Superior temporal gyrus (tissue), 1 donor: ENCODE measurements around the gene CTU2.
A peak's percentile ranks its signal among the peaks of the same experiment; 100 is the strongest.

Experiments used
- DNase-seq: peaks from one replicate; pipeline ENCODE4 v3.0.0-alpha.2; 2016; ENCODE audit errors: extremely low spot score

The CTU2 gene

GRCh38 chr16:88714420-88715302, 8.4 kb downstream of the CTU2 start:
- DNase-seq = no peak

- DNase-seq = no peak
Observed at GRCh38 chr16:88715312-88716190, 9.2 kb downstream of the CTU2 start.

GRCh38 chr16:88716201-88716600, 9.9 kb downstream of the CTU2 start:
- no peak for DNase-seq

- DNase-seq = no peak
Observed at GRCh38 chr16:88716601-88717001, 10.3 kb downstream of the CTU2 start.

DNA sequence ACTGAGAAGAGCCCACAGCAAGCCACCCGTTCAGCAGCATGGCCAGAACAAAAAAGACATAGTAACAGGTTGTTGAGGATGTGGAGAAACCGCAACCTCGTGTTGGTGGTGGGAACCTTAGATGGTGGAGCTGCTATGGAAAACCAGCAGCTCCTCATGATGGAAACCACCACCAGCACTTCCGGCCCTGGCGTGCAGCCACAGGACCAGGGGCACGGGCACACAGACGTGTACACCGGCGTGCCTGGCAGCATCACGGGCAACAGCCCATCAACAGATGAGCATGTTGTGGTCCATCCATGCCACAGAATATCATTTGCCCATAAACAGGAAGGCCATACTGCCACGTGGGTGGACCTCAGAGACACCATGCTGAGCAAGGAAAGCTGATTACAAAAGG, 11.9 kb downstream of the CTU2 start:
- no peak for DNase-seq

- peak; percentile 80 for DNase-seq
Observed at GRCh38 chr16:88719267-88719932, 13.1 kb downstream of the CTU2 start.

DNA sequence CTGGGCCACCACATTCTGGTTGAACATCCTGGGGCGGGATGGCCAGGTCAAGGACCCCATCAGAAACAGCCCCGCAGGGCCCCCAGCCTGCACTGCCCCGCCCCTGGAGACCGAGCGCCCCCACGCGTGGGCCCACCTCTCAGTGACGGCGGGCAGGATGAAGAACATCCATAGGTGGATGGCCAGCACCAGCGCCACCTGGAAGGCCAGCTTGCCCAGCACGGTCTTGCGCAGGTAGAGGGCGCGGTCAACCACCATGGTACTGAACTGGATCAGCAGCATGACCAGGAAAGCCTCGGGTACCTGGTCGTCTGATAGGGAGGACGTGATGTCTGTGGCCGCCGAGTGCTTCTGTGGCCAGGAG, 13.6 kb downstream of the CTU2 start:
- DNase-seq = no peak

DNA sequence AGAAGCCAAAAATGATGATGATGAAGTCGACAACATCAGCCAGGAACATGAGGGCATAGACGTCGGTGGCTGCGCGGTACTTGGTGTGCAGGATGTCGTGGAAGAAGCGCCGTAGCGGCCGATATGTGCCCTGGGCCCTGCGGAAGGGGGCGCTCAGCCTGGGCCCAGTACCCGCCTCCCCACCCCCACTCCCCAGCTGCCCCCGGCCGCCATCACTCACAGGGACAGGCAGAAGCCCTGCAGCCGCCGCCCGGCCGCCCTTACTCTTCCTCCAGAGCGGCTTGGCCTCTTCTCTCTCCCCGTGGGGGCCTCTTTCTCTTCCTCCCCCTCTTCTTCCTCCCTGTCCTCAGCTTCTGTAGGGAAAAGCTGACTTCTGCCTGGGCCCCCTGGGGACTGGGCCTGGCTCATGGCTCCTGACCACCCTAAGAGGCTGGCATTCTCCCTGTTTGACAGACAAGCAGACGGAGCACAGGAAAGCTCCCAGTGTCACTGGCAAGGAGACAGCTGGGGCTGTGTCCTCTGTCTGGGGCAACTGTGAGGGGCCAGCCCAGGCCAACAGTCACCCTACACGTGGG, 14.2 kb downstream of the CTU2 start:
- no peak for DNase-seq

GRCh38 chr16:88721236-88721635, 14.9 kb downstream of the CTU2 start:
- DNase-seq = no peak

- DNase-seq = no peak
Observed at GRCh38 chr16:88721815-88722755, 15.8 kb downstream of the CTU2 start.

GRCh38 chr16:88722784-88723506, 16.6 kb downstream of the CTU2 start:
- no peak for DNase-seq

GRCh38 chr16:88723507-88723887, 17.2 kb downstream of the CTU2 start:
- no peak for DNase-seq

DNA sequence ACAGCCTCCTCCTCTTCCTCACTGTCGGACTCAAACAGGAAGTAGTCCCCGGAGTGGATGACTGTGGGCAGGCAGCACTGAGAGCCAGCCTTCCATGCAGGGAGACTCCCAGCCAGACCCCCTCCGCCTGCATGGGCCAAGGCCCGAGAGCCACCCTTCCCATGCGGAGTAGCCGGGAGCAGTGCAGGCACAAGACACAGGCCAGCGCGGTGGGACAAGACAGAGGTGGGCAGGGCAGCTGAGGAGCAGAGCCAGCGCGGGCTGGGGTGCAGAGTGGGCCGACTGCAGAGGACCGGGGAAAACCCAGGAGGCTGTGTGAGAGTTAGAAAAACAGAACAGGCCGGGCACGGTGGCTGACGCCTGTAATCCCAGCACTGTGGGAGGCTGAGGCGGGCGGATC, 17.6 kb downstream of the CTU2 start:
- DNase-seq = no peak

DNA sequence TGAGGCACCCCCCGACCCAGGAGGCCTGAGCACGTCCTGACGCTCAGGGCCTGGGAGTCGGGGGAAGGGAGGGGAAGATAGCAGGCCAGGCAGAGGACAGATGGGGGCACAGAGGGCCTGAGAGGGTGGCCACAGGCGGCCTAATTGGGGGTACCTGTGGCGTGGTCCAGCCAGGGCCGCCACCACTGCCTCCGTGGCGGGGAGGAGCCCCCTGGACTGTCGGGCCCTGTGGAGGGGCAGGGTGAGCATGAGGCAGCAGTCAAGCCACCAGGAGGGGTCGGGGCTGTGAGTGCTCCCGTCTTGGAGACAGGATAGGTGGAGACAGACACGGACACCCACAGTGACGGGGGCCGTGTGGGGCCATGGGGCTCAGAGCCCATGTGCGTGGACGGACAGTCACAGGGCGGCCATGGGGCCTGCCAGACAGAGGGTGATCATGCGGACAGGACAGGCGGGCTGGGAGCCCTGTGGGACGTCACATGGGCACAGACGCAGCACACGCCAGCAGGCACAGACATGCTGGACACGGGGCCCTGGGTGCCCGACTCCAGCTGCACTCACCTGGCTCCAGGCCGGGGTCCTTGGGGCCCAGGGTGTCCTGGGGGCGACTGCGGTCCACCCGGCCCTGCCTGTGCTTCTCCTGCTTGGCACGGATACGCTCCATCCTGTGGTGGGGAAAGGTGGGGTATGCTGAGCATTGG, 18.7 kb downstream of the CTU2 start:
- DNase-seq = no peak

- DNase-seq = no peak
Observed at GRCh38 chr16:88725609-88726407, 19.5 kb downstream of the CTU2 start.

DNA sequence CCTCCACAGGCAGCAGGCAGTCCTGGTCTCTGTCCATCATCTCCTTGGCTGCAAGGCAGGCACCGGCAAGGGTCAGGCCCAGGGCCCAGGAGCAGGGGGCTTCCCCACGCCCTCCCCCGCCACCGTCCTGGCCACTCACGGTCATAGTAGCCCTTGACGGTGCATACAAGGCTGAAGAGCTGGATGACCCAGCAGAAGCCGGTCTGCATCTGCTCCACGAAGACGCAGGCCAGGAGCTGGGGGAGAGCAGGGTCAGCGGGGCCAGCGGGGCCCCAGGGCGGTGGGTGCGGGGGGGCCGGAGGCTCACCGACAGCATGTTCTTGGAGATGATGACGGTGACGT, 20.1 kb downstream of the CTU2 start:
- DNase-seq = no peak

- DNase-seq = no peak
Observed at GRCh38 chr16:88726981-88727380, 20.7 kb downstream of the CTU2 start.

- no peak for DNase-seq
Observed at GRCh38 chr16:88727871-88728270, 21.6 kb downstream of the CTU2 start.
